Erythroblast (primary cell): Measurements from ENCODE around the gene LRIG1.

Source experiments
- GATA1 ChIP-seq: IDR thresholded peaks from 2 replicates; pipeline ENCODE4 v1.6.1; 2011; ENCODE audit warnings: low read depth, mild to moderate bottlenecking, control low read depth, low read length, moderate library complexity
- POLR2A ChIP-seq: IDR thresholded peaks from 2 replicates; pipeline ENCODE4 v1.6.1; 2011; ENCODE audit warnings: mild to moderate bottlenecking, low read length

DNA sequence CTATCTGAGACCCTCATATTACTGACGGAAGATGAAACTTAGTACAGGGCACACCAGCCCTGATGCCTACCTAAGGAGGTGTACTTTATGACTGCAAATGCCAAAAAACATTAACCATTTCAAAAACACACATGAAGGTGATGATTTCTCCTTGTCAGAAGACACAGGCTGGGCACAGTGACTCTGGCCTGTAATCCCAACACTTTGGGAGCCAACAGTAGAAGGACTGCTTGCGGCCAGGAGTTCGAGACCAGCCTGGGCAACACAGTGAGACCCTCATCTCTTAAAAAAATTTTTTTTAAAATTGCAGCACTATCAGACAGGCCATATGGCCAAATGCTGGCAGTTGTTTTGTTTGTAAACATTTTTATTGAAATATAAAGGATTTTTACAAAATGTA, 73.5 kb downstream of the LRIG1 start:
- TF ChIP-seq POLR2A (no peak), GATA1 (no peak)
